Skeletal muscle cell (primary cell): ENCODE results near the gene RPL3.
A peak's percentile ranks its signal among the peaks of the same experiment; 100 is the strongest.

ENCODE experiments used
- DNase-seq: peaks from one replicate; pipeline ENCODE4 v3.0.0-alpha.2; 2010; ENCODE audit warnings: low read depth
- H3K4me3 ChIP-seq: 2 replicates; pipeline ENCODE4 v1.5.1; 2011; ENCODE audit warnings: low read depth, mild to moderate bottlenecking, control low read depth, low read length, moderate library complexity

RPL3 gene

DNA sequence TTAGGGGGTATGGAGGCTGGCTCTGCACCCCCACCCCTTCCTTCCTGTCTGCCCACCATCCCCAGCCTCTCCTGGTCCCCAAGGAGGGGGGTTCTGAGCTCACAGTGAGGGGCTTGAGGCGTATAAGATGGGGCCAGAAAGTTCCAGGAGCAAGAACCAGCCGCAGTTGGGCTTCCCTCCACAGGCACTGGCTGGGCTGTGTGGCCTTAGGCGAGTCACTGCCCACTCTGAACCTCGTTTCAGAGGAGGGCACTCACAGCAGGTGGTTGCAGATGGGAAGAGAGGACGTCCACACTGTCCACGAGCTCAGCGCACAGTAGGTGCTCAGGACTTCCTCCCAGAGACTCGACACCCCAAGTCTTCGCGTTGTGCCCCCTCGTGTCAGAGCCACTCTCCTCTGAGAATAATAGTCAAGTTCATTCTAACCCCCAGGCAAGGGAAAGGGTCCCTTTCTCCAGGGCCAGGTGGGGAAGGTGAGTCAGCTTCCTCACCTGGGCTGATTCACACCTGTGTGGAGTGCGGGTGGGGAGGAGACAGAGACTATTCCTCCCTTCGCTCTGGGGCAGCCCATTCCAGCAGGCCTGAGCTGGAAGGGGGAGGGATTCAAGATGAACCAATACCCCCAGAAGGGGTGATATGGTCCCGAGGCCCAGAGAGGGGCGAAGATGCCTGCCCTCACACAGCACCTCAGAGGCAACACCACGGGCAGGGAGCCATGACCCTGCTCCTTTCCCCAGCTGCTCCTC is 29.3 kb downstream of the RPL3 start:
- DNase-seq = no peak
- H3K4me3 ChIP-seq = no peak overlapping the region

DNA sequence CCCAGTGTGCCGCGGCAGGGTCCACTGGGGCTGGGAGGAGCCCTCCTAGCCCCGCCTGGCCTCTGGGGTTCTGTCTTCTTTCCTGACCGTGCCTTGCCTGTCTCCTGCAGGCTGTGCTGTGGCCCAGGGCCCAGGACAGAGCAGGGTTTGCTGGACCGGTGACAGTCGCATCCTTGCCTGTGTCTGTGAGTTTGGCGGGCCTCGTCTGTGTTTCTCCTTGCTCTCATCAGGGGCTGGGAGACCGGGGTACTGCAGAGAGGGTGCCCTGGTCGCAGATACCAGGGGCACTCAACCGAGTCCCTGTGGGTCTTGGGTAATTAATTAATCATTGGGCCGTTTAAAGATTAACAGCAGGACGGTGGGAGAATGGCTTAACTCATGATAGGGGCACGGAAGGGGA is 29.9 kb downstream of the RPL3 start:
- no peak for DNase-seq
- no peak overlapping the region for H3K4me3 ChIP-seq

DNA sequence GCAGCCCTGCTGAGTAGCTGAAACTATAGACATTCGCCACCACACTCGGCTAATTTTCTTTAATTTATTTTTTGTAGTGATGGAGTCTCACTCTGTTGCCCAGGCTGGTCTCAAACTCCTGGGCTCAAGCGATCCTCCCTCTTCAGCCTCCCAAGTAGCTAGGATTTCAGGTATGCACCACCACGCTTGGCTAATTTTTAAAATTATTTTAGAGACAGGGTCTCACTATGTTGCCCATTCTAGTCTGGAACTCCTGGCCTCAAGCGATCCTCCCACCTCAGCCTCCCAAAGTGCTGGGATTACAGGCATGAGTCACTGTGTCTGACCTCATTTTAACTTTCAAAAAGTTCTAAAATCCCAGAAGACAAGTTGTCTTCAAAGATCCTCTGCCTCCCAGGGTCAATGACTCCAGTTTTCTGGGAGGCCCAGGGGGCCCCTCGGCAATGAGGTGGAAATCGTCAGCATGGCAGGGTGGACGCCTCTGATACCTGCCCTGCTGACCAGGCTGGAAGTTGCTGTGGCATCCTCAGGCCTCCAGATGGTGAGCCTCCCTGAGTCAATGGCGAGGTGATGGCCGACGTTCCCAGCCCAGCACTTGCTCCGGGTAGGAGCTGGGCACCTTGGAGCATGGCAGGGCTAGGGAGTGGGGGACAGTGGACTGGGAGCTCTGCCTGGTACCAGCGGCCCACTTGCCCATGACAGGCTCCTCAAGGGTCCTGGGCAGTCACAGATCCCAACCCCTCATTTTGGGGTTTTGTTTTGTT is 31.1 kb downstream of the RPL3 start:
- no peak overlapping the region for H3K4me3 ChIP-seq
- no peak for DNase-seq

DNA sequence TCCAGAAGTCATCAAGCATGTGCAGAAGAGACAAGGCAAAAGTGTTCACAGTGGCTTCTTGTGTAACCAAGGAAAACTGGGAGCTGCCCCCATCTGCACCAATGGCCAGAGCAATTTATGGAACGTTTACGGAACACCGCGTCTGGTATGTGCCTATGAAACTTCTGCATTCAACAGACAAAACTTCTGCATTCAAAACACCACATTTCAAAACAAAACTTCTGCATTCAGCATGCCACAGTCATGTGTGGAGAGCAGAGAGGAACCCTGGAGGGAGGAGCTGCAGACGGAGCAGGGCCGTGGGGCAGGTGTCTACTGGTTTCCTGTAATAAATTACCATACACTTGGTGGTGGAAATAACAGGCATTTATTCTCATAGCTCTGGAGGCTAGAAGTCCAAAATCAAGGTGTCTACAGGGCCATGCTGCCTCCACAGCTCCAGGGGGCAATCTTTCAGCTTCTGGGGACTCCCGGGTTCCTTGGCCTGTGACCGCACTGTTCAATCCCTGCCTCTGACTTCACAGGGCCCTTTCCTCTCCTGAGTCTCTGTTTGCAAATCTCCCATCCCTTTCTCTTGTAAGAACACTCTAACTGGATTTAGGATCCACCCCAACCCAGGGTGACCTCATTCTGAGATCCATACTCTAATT is 32.2 kb downstream of the RPL3 start:
- no peak for DNase-seq
- H3K4me3 ChIP-seq = no peak overlapping the region

DNA sequence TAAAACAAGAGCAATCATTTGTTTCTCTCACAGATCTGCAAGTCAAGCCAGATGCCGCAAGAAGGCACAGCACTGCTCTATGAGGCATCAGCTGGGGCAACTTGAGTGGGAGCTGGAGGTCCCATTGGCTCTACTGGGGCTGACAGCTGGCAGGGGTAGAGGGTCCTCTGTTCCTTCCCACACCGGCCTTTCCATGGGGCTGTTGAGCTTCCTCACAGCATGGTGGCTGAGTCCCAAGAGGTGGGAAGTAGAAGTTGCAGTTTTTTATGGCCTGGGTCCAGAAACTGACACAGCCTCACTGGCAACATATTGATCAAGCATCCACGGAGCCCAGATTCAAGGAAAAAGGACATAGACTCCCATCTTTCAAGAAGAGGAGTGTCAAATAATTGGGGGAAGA is 34.4 kb downstream of the RPL3 start:
- H3K4me3 ChIP-seq = no peak overlapping the region

DNA sequence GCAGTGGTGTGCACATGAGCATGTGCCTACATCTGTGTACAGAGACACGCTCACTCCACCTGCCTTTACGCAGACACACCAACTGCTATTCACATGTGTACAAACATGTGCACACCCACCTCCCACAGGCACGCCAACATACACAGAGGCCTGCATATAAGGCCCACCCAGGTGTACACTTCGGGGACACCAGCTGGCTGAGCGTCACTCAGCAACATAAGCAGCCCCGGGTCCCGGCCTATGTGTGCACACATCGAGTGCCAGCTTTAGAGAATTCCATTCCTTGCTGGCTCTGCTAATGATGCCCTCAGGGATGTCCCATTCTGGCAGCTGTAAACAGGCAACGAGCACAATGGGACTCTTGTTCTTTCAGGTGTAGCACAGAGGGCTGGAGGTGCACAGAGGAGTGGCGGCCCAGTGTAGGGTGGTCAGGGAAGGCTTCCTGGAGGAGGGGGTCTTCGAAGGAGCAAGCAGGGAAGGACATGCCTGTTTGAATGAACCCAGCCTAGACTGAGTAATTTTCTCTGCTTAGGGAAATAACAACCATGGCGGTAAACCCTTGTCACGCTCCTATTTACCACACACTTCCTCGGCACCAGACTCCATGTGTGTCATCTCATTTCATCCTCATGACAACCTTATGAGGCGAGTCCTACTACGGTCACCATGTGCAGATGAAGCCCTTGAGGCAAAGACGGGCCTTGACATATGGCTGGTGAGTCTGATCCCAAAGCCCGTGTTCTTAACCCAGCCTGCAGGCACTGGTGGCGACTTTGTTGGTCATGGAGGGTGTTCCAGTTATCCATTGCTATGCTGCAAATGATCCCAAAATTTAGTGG is 35.1 kb downstream of the RPL3 start:
- DNase-seq = no peak
- H3K4me3 ChIP-seq = no peak overlapping the region

More for the DNA sequence above, 34.4 kb downstream of the RPL3 start:
- DNase-seq = no peak

DNA sequence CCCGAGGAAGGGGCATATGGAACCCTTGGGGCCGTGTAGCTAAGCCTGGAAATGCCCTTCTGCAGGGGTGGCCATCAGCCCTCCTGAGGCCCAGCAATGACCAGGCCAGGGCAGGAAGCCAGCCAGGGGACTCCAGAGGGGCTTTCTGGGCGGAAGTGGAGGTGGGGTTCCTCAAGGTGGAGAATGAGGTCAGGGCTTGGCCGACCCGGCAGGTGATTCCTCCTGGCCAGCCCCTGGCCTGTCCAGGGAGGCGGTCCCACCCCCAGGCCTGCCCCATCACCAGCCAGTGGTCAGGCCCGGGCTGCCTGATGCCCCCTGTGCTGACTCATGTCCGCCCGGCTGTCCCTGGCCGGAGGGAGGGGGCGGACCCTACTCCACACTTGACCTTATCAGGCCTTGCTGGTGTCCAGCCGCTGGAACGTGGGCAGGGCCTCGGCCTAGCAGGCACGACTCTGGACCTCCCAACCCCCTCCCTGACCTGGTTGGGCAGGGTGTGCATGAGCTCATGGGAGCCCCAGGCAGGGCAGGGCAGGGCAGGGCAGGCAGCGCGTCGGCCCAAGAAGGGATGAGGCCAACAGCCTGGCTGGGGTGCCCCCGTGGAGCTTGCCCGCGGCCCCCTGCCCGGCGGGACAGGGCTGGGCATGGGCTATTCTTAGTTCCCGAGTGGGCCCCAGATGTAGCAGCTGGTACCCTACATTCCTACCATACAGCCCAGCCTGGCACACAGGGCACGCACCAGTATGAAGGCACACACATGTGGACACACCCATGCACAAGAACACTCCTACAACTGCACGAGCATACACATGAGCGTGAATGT is 35.9 kb downstream of the RPL3 start:
- no peak for DNase-seq
- no peak overlapping the region for H3K4me3 ChIP-seq

DNA sequence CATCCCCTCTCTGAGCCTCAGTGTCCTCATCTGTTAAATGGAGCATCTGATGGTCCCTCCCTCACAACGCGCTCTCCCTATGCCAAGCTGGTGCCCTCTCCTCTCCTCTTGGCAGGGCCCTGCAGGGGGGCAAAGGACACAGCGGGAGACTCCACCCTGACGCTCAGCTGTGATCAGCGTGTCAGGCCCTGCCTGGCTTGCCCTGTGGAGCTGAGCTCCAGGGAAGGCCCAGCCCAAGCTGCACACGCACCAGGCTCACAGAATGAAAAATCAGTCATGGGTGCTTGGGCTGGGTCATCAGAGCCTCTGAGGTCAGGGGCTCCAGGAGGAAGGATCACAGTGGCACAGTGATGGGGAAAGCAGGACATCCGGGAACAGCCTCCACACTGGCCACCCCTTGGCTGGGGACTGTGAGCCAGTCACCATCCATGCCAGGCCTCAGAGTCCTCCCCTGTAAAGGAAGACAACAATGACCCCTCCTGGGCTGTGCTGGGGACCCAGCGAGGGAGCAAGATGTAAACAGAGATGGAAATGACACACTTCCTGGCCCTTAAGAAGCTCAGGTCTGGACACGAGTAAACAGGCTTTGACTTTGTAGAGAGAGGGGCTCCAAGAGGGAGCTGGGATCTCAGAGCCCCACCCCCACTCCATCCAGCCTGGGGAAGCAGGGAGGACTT is 36.6 kb downstream of the RPL3 start:
- no peak overlapping the region for H3K4me3 ChIP-seq
- DNase-seq = no peak

DNA sequence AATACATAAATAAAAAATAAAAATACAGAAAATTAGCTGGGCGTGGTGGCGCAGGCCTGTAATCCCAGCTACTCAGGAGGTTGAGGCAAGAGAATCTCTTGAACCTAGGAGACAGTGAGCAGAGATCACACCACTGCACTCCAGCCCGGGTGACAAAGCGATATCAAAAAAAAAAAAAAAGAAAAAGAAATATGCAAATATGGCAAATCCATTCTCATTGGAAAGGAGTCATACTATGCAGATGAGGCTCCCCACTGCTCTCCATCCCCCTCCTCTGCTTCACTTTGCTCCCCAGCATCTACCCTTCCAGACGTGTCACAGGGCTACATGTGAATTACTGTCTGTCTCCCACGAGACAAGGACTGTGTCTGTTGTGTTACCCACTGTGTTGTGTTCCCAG is 38.3 kb downstream of the RPL3 start:
- no peak for DNase-seq
- no peak overlapping the region for H3K4me3 ChIP-seq

DNA sequence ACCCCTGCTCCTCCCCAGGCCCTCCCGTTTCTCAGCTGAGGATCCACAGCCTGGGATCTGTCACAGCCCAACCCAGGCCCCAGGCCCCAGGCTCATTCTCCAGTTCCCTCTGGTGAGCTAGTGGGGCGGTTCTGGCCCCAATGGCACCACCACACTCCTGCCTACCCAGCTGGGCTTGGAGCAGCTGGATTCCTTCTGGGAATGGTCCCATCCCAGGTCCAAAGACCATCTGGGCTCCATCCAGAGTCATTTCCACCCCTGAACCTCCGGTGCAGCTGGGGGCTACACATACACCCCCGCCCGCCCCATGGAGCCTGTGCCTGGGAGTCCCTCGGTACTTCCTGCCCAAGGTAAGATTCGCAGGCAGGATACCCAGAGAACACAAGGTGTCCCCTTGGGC is 39.2 kb downstream of the RPL3 start:
- no peak for DNase-seq
- no peak overlapping the region for H3K4me3 ChIP-seq

DNA sequence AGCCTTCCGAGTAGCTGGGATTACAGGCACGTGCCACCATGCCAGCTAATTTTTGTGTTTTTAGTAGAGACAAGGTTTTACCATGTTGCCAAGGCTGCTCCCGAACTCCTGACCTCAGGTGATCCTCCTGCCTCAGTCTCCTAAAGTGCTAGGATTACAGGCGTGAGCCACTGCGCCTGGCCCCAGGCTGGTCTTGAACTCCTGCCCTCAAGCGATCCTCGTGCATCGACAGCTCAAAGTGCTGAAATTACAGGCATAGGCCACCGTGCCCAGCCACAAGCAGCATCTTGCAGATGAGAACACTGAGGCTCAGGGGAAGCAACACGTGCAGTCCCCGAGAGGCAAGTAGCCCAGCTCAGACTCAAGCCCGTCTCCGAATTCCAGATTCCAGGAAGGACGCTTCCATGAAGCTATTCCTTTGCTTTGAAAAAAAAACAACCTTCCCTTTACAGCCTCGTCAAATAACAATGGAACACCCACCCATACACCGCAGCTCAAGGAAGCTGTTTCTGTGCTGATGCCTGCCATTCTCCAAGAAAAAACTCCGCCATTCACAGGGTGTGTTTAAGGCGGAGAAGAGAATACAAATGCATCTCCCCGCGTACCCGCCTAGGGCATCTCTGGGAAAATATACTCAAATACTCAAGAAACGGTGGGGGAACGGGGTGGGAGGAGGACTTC is 40.1 kb downstream of the RPL3 start:
- DNase-seq = no peak
- H3K4me3 ChIP-seq = no peak overlapping the region

DNA sequence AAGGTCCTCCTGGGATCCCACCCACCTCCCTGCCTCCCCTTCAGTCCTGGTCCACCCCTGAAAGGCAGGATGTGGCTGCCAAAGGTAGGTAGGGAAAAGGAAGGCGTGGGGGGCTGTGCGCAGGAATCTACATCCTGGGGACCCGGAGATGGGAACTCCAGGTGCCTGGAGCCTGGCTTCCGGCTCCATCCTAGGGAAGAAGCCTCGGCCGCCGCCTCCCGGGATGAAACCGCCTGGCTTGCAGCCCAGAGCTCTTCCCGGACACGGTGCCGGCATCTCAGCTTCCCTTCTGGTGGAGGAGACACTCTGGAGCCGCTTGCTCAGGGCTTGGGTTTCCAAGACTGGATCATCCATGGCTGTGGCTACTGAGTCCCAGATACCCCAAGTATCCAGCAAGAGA is 41.4 kb downstream of the RPL3 start:
- no peak for DNase-seq
- H3K4me3 ChIP-seq = no peak overlapping the region

DNA sequence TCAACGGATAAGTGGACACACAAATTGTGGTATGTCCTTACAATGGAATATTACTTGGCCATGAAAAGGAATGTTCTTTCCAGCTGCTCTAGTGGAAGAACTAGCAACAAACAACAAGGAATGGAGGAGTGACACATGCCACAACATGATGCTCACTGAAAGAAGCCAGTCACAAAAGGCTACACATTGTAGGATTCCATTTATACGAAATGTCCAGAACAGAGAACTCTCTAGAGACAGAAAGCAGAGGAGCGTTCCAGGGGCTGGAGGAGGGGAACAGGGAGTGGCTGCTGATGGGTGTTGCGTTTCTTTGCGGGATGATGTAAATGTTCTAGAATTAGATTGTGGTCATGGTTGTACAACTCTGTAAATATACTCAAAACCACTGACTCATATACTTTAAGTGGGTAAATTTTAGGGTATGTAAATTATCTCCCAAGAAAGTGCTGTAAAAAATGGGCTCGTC is 42.2 kb downstream of the RPL3 start:
- DNase-seq = peak; percentile 78
- H3K4me3 ChIP-seq = no peak overlapping the region

DNA sequence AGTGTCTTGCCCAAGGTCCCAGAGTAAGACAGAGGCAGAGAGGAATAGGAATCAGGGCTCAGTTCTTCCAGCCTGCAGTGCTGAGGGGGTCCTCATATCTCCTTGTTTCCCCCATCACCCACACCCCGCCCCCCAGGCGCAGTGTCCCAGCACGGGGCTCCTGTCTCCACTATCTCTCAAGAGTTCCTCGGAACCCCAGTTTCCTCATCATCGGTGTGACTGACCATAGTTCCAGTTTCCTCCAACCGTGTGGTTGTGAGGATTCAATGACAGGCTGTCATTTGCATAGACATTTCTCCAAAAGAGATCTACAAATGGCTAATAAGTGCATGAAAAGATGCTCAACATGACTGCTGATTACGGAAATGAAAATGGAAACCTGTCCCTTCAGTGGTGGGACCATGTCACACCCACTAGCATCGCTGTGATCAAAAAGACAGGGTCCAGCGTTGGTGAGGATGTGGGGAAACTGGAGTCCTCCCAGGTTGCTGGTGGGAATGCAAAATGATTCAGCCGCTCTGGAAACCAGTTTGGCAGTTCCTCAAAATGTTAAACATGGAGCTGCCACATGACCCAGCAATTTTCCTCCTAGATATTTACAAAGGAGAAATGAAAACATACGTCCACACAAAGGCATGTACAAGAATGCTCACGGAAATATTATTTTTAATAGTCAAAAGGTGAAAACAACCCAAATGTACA is 42.8 kb downstream of the RPL3 start:
- H3K4me3 ChIP-seq = no peak overlapping the region
- no peak for DNase-seq

DNA sequence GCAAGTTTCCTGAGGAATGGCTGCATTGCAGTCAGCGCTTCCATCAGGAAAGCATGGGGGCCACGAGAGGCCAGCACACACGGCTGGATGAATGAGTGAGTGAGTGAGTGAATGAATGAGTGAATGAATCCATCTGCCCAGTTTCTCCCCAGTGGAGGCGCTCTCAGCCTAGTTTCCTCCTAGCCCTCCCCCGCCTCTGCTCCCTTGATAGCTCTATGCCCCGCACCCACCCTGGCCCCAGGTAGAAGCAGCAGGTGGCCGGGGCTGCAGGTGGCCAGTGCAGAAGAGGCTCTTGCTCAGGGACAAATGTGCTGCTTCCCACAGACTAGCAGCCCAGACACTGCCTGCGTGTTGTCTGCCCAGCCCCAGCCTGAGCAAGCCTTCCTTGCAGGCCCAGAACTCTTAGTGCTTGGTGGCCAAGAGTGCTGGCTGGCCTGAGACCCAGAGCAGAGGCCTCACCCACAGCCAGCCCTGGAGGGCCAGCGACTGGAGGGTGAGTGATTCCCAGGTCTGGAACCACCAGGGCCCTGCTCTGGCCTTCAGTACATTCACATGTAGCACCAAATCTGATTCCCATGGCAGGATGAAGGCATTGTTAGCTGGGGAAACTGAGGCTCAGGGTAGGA is 43.5 kb downstream of the RPL3 start:
- H3K4me3 ChIP-seq = no peak overlapping the region

DNA sequence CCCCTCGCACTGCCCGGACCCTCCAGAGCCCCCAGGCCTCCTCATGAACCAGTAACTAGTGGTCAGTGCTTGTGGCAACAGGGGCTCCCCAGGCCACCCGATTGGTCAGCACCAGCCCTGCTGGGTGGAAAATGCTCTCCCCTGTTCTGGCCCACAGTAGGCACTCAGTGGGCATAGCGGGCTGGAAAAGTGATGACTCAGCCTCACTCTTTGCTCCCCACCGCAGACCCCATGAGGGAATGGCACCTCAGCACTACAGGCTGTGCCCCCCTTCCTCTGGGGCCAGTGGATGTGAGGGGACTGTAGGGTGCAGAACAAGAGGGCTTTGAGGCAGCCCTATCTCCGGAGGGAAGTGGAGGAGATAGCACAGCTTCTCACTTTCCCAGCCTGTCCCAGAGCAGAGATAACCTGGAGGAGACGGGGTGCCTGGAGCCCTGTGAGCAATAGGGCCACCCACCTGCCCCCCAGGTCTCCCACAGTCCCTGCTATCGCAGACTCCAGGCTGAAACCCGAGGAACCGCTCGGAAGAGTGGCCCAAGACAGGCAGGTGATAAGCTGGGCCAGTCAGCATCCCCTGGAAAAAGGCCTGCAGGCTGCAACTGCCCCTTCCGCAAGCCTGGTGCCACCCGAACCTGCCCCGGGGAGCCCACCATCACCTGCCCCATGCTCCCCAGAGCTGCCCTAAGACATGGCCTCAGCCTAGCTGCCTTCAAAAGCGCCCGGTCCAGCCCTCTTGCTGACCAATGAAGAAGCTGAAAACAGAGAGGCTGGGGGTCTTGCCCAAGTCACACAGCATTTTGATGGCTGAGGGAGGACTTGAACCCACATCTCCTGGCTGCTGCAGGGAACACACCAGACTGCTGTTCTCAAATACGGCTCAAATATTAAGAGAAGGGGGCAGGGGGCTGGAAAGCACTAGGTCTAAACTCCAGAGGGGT is 45.2 kb downstream of the RPL3 start:
- H3K4me3 ChIP-seq = no peak overlapping the region
- DNase-seq = no peak

More for the DNA sequence above, 43.5 kb downstream of the RPL3 start:
- DNase-seq = no peak
